ENCODE results near the gene GAPVD1.
"Not testable (repeated sequence)": the region's sequence is repeated elsewhere in the genome, so short reads cannot be mapped to it uniquely, and the experiment has no call there.

The GAPVD1 gene

GRCh38 chr9:125261501-125262293 is at the start of gene GAPVD1:
TSS of gene GAPVD1 (plus strand) at chr9:125261826. CDS start at chr9:125298922, 37,096 bp downstream.
- peak; percentile 88 for DNase-seq

- no peak for DNase-seq
These were observed 47.4 kb upstream of the GAPVD1 start for GRCh38 chr9:125214186-125214585.

- DNase-seq = no peak
These were observed 43.0 kb upstream of the GAPVD1 start for GRCh38 chr9:125218621-125219020.

- not testable (repeated sequence) for DNase-seq
These were observed 36.8 kb upstream of the GAPVD1 start for GRCh38 chr9:125224858-125225257.

GRCh38 chr9:125227761-125228160 is 33.9 kb upstream of the GAPVD1 start:
- DNase-seq = no peak

- DNase-seq = no peak
These were observed 27.9 kb upstream of the GAPVD1 start for GRCh38 chr9:125233678-125234077.

GRCh38 chr9:125234099-125234498 is 27.5 kb upstream of the GAPVD1 start:
- not testable (repeated sequence) for DNase-seq

GRCh38 chr9:125235804-125236519 is 25.7 kb upstream of the GAPVD1 start:
- DNase-seq = no peak

- not testable (repeated sequence) for DNase-seq
These were observed 25.0 kb upstream of the GAPVD1 start for GRCh38 chr9:125236520-125237159.

- no peak for DNase-seq
These were observed 23.3 kb upstream of the GAPVD1 start for GRCh38 chr9:125238127-125238914.

GRCh38 chr9:125238915-125239446 is 22.6 kb upstream of the GAPVD1 start:
- no peak for DNase-seq

GRCh38 chr9:125239631-125240597 is 21.7 kb upstream of the GAPVD1 start:
- DNase-seq = no peak

GRCh38 chr9:125240649-125240999 is 21.0 kb upstream of the GAPVD1 start:
- peak; percentile 48 for DNase-seq

GRCh38 chr9:125241000-125241862 is 20.4 kb upstream of the GAPVD1 start, which contains the start of gene HSPA5:
TSS of gene HSPA5 (minus strand) at chr9:125241343. CDS start at chr9:125241126, 217 bp downstream.
- DNase-seq = peak; percentile 100

- no peak for DNase-seq
These were observed 19.5 kb upstream of the GAPVD1 start for GRCh38 chr9:125241863-125242739.

GRCh38 chr9:125243792-125244260 is 17.8 kb upstream of the GAPVD1 start:
- no peak for DNase-seq

- no peak for DNase-seq
These were observed 15.4 kb upstream of the GAPVD1 start for GRCh38 chr9:125246261-125246667.

GRCh38 chr9:125254231-125254630 is 7.4 kb upstream of the GAPVD1 start:
- DNase-seq = no peak

- no peak for DNase-seq
These were observed 5.7 kb upstream of the GAPVD1 start for GRCh38 chr9:125255781-125256391.
